ENCODE data around the gene RBFOX2. TPM values are rescaled to one million over a fixed set of nuclear protein-coding genes. Genes with fewer than 3 reads are reported as not detected.
A peak's percentile ranks its signal among the peaks of the same experiment; 100 is the strongest.

Gene RBFOX2
- total RNA-seq, 2 donors from 2014 or later = 81.8 to 86.0 TPM

GRCh38 chr22:35783943-35784614 lies 244.5 kb downstream of the RBFOX2 start:
- Histone ChIP-seq H3K27ac (peak overlapping the region in 1 of 2 donors; percentile 74), H3K4me3 (no peak overlapping the region), H3K9me3 (no peaks in the 10 kb centered on the region), H3K27me3 (no peaks in the 10 kb centered on the region), H3K36me3 (peaks cover 14% of the 10 kb centered on the region), H3K4me1 (peaks cover 0 to 53% of the 10 kb centered on the region in 2 donors)
- no peak for TF ChIP-seq CTCF (IDR thresholded peaks at IDR 0.05)
- no peak for DNase-seq (ENCODE audit: low spot score)

GRCh38 chr22:35782504-35782903 lies 246.1 kb downstream of the RBFOX2 start:
- no peaks in the 10 kb centered on the region for H3K27me3 ChIP-seq
- no peak for TF ChIP-seq CTCF (IDR thresholded peaks at IDR 0.05)
- H3K4me1 ChIP-seq = peaks cover 0 to 53% of the 10 kb centered on the region in 2 donors
- H3K9me3 ChIP-seq = no peaks in the 10 kb centered on the region
- H3K4me3 ChIP-seq = no peak overlapping the region
- DNase-seq (ENCODE audit: low spot score) = no peak
- peaks cover 14% of the 10 kb centered on the region for H3K36me3 ChIP-seq
- H3K27ac ChIP-seq = no peak overlapping the region

- no peaks in the 10 kb centered on the region for H3K27me3 ChIP-seq
- TF ChIP-seq CTCF (IDR thresholded peaks at IDR 0.05) = no peak
- peaks cover 14% of the 10 kb centered on the region for H3K36me3 ChIP-seq
- no peak for DNase-seq (ENCODE audit: low spot score)
- H3K9me3 ChIP-seq = no peaks in the 10 kb centered on the region
- H3K4me3 ChIP-seq = no peak overlapping the region
- peak overlapping the region in 1 of 2 donors; percentile 49 for H3K27ac ChIP-seq
- peaks cover 0 to 49% of the 10 kb centered on the region in 2 donors for H3K4me1 ChIP-seq
Observed at GRCh38 chr22:35781898-35782297, 246.7 kb downstream of the RBFOX2 start.

- H3K36me3 ChIP-seq = peaks cover 14% of the 10 kb centered on the region
- no peaks in the 10 kb centered on the region for H3K27me3 ChIP-seq
- H3K9me3 ChIP-seq = no peaks in the 10 kb centered on the region
- no peak for TF ChIP-seq CTCF (IDR thresholded peaks at IDR 0.05)
- no peak overlapping the region for H3K4me3 ChIP-seq
- no peak overlapping the region for H3K27ac ChIP-seq
- peaks cover 0 to 11% of the 10 kb centered on the region in 2 donors for H3K4me1 ChIP-seq
- DNase-seq (ENCODE audit: low spot score) = no peak
Observed at GRCh38 chr22:35777335-35777975, 251.2 kb downstream of the RBFOX2 start.

GRCh38 chr22:35775339-35775738 lies 253.3 kb downstream of the RBFOX2 start:
- H3K27ac ChIP-seq = no peak overlapping the region
- no peak for DNase-seq (ENCODE audit: low spot score)
- H3K4me3 ChIP-seq = no peak overlapping the region
- H3K36me3 ChIP-seq = peaks cover 5% of the 10 kb centered on the region
- no peaks in the 10 kb centered on the region for H3K9me3 ChIP-seq
- no peak for TF ChIP-seq CTCF (IDR thresholded peaks at IDR 0.05)
- no peaks in the 10 kb centered on the region for H3K27me3 ChIP-seq
- peaks cover 0 to 6% of the 10 kb centered on the region in 2 donors for H3K4me1 ChIP-seq

Data from right atrium auricular region (tissue), 2 donors.